NCI-H1930 (cell line): ENCODE measurements around the gene SIK1.

ENCODE experiments used
- DNase-seq, 2 experiments: peaks; one replicate each; lab custom pipeline; 2025; lab: John Stamatoyannopoulos, UW

The SIK1 gene

GRCh38 chr21:43367296-43367695 lies 59.6 kb downstream of the SIK1 start:
- DNase-seq, result no peak

DNA sequence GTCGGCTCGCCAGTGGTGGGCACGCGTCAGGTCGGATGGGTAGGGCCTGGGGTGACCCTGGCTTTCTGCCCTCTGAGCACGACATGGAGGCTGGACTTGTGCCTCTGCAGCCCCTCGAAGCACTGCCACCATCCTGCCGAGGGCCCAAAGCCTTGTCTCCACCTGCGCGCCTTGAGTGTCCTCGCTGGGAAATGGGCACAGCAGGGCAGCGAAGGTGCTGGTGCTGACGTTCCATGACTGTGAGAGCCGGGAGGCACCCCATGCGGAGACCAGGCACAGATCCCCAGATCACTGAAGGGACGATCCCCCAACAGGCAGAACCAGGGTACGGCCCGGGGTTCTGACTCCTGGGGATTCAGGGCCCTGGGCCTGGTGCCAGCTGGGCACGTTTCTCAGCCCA lies 60.3 kb downstream of the SIK1 start:
- DNase-seq, result no peak

DNA sequence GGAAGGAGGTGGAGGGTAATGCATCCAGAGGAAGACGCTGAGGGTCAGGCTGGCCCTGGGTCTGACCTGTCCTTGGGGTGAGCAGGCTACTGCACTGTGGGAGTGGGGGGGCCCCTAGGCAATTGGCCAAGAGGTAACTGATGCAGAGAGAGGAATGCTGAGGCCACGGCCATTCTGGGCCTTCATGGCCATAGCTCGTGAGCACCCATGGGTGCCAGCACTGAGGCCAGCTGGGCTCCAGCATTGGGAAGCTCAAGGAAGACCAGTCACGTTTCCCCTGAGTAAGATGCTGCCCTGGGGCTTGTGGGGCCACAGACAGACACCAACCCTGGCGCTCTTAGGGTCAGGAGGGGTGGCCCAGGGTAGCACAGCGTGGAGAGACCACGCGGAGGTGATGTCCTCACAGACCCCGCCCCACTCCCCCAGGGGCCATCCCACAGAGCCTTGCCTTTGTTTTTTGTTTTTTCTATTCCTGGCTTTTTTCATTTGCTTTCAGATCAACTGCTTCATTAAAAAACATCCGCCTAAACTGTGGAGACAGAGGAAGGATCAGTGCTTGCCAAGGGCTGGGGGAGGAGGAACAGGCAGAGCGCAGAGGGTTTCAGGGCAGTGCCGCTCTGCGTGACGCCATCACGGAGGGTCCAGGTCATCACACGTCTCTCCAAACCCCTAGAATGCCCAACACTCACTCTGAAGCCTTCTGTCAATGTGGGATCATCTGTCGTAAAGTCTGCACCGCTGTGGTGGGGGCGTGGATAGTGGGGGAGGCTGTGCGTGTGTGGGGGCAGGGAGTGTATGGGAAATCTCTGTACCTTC lies 61.1 kb downstream of the SIK1 start:
- no peak for DNase-seq

GRCh38 chr21:43364851-43365424 lies 62.0 kb downstream of the SIK1 start:
- DNase-seq, result no peak
